ENCODE results near the gene GAREM2.

Gene GAREM2

DNA sequence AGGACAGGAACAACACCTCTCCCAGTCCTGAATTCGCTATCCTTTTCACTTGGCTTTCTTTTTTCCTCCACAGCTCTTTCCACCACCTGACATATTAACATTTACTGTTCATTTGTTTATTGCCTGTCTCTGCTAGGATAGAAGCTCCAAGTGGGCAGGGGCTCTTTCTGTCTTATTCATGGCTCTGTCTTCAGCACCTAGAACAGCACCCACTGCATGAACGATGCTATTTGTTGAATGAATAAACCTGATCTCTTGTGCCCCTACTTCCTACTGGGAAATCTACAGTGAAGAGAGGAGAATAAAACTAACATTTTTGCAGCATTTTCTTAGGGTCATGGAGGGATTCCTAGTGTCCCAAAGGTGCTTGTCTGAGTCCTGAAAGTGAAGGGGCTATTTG is 24.4 kb upstream of the GAREM2 start:
- TF ChIP-seq REST (tag by site-specific recombination; IDR thresholded peaks at IDR 0.05): peak; percentile 90
- TF ChIP-seq ZNF449 (tag by site-specific recombination; IDR thresholded peaks at IDR 0.05): no peak
- CTCF ChIA-PET: interaction anchor here (0.6 to 5.4 kb wide), 5 partner anchors 60 to 296 kb away, joined by 3 to 70 read pairs (median 4); no protein-coding TSS in a partner anchor

GRCh38 chr2:26150243-26150642 is 22.6 kb upstream of the GAREM2 start:
- ChIA-PET CTCF (interaction anchor here (0.6 to 0.8 kb wide), 4 partner anchors 10 to 199 kb away, joined by 3 to 5 read pairs (median 3); no protein-coding TSS in a partner anchor), POLR2A (no interaction called here)
- Histone ChIP-seq H3K9me3 (ENCODE audit: control insufficient read depth, insufficient read depth, low read depth, low read length) (no peaks in the 10 kb centered on the region), H3K4me3 (ENCODE audit: low read depth, low read length) (no peak overlapping the region), H3K27ac (ENCODE audit: extremely low read depth, low read depth, low read length) (no peak overlapping the region), H3K36me3 (ENCODE audit: control insufficient read depth in 2 of 2, insufficient read depth in 1 of 2, low read length in 2 of 2) (no peaks in the 10 kb centered on the region), H3K4me1 (ENCODE audit: control insufficient read depth, insufficient read depth, low read length) (no peaks in the 10 kb centered on the region)
- 0 out of 2 replicates have a peak, but pooled peaks have one; percentile 16 for TF ChIP-seq SCRT2 (tag by site-specific recombination; IDR thresholded peaks at IDR 0.05)
- TF ChIP-seq ZNF19 (tag by site-specific recombination; IDR thresholded peaks at IDR 0.05; ENCODE audit: low read depth): no peak

More for the DNA sequence above, 24.4 kb upstream of the GAREM2 start:
- Histone ChIP-seq H3K9me3 (ENCODE audit: control insufficient read depth, insufficient read depth, low read depth, low read length) (no peaks in the 10 kb centered on the region), H3K36me3 (ENCODE audit: control insufficient read depth in 2 of 2, insufficient read depth in 1 of 2, low read length in 2 of 2) (no peaks in the 10 kb centered on the region), H3K27ac (ENCODE audit: extremely low read depth, low read depth, low read length) (no peak overlapping the region), H3K4me3 (ENCODE audit: low read depth, low read length) (no peak overlapping the region), H3K4me1 (ENCODE audit: control insufficient read depth, insufficient read depth, low read length) (0 out of 2 replicates have a peak, but pooled peaks cover 5% of the 10 kb centered on the region)
- POLR2A ChIA-PET: no interaction called here

- ChIA-PET CTCF (interaction anchor here (0.6 kb wide), 1 partner anchor 95 kb away, joined by 4 read pairs; no protein-coding TSS in a partner anchor), POLR2A (interaction anchor here (0.6 kb wide), 1 partner anchor 193 kb away, joined by 4 read pairs; no protein-coding TSS in a partner anchor)
- H3K27ac ChIP-seq (ENCODE audit: extremely low read depth, low read depth, low read length): no peak overlapping the region
- no peaks in the 10 kb centered on the region for H3K4me1 ChIP-seq (ENCODE audit: control insufficient read depth, insufficient read depth, low read length)
- no peak overlapping the region for H3K4me3 ChIP-seq (ENCODE audit: low read depth, low read length)
- TF ChIP-seq, protein P1, sequence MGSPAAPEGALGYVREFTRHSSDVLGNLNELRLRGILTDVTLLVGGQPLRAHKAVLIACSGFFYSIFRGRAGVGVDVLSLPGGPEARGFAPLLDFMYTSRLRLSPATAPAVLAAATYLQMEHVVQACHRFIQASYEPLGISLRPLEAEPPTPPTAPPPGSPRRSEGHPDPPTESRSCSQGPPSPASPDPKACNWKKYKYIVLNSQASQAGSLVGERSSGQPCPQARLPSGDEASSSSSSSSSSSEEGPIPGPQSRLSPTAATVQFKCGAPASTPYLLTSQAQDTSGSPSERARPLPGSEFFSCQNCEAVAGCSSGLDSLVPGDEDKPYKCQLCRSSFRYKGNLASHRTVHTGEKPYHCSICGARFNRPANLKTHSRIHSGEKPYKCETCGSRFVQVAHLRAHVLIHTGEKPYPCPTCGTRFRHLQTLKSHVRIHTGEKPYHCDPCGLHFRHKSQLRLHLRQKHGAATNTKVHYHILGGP (tag by site-specific recombination; IDR thresholded peaks at IDR 0.05): no peak
- TF ChIP-seq ZFP37 (tag by site-specific recombination; IDR thresholded peaks at IDR 0.05): no peak
- TF ChIP-seq, protein P2, sequence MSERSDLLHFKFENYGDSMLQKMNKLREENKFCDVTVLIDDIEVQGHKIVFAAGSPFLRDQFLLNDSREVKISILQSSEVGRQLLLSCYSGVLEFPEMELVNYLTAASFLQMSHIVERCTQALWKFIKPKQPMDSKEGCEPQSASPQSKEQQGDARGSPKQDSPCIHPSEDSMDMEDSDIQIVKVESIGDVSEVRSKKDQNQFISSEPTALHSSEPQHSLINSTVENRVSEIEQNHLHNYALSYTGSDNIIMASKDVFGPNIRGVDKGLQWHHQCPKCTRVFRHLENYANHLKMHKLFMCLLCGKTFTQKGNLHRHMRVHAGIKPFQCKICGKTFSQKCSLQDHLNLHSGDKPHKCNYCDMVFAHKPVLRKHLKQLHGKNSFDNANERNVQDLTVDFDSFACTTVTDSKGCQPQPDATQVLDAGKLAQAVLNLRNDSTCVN (tag by site-specific recombination; optimal IDR thresholded peaks at IDR 0.05): no peak
- TF ChIP-seq ZNF830 (tag by site-specific recombination; IDR thresholded peaks at IDR 0.05; ENCODE audit: low read depth): no peak
- TF ChIP-seq ZBTB7A (tag by site-specific recombination; IDR thresholded peaks at IDR 0.05; ENCODE audit: low read depth): no peak
- no peak for TF ChIP-seq GLIS1 (tag by site-specific recombination; IDR thresholded peaks at IDR 0.05)
- TF ChIP-seq ZNF433 (tag by site-specific recombination; IDR thresholded peaks at IDR 0.05; ENCODE audit: low read depth): no peak
- no peaks in the 10 kb centered on the region for H3K36me3 ChIP-seq (ENCODE audit: control insufficient read depth in 2 of 2, insufficient read depth in 1 of 2, low read length in 2 of 2)
- no peaks in the 10 kb centered on the region for H3K9me3 ChIP-seq (ENCODE audit: control insufficient read depth, insufficient read depth, low read depth, low read length)
Observed at GRCh38 chr2:26157580-26157979, 15.3 kb upstream of the GAREM2 start.
